GM13976 (cell line): ENCODE data around the gene STEAP2.

Experiments used
- DNase-seq: peaks from one replicate; pipeline ENCODE4 v3.0.0; 2012; ENCODE audit warnings: low spot score
- in situ Hi-C: fragments of 300-500 bp; cut with MboI; formaldehyde crosslinking; loops from one replicate; pipeline ENCODE4 v1.12.0; 2022; ENCODE audit warnings: low sequenced_read_pairs, mixed read lengths, inconsistent platforms; ENCODE audit not compliant: unreplicated experiment
- TF ChIP-seq, protein P1 (sequence below): IDR thresholded peaks from 2 replicates; pipeline ENCODE4 v1.5.1; 2012; ENCODE audit warnings: borderline replicate concordance, mild to moderate bottlenecking; ENCODE audit not compliant: insufficient read depth; ENCODE audit errors: extremely low read depth, missing control alignments, control extremely low read depth

STEAP2 gene

GRCh38 chr7:90211391-90212148, at the start of gene STEAP2:
Gene STEAP2 (plus strand): TSS chr7:90211740. CDS start chr7:90225083, 13,343 bp downstream.
- TF ChIP-seq, protein P1, sequence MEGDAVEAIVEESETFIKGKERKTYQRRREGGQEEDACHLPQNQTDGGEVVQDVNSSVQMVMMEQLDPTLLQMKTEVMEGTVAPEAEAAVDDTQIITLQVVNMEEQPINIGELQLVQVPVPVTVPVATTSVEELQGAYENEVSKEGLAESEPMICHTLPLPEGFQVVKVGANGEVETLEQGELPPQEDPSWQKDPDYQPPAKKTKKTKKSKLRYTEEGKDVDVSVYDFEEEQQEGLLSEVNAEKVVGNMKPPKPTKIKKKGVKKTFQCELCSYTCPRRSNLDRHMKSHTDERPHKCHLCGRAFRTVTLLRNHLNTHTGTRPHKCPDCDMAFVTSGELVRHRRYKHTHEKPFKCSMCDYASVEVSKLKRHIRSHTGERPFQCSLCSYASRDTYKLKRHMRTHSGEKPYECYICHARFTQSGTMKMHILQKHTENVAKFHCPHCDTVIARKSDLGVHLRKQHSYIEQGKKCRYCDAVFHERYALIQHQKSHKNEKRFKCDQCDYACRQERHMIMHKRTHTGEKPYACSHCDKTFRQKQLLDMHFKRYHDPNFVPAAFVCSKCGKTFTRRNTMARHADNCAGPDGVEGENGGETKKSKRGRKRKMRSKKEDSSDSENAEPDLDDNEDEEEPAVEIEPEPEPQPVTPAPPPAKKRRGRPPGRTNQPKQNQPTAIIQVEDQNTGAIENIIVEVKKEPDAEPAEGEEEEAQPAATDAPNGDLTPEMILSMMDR: peak; percentile 21
- in situ Hi-C loops: no loop called here
- peak; percentile 72 for DNase-seq

DNA sequence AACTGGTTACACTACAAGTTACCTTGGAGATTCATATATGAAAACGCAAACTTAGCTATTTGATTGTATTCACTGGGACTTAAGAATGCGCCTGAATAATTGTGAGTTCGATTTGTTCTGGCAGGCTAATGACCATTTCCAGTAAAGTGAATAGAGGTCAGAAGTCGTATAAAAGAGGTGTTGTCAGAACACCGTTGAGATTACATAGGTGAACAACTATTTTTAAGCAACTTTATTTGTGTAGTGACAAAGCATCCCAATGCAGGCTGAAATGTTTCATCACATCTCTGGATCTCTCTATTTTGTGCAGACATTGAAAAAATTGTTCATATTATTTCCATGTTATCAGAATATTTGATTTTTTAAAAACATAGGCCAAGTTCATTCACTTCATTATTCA, 48.0 kb upstream of the STEAP2 start:
- TF ChIP-seq, protein P1: no peak
- DNase-seq: no peak
- in situ Hi-C loops: loop anchor here (10.0 kb wide), 2 partner anchors 81 to 261 kb away; partner anchors contain the start of gene CFAP69

- in situ Hi-C loops: loop anchor here (10.0 kb wide), 2 partner anchors 79 to 259 kb away; partner anchors contain the start of gene CFAP69
- TF ChIP-seq, protein P1: no peak
- DNase-seq: no peak
Measured at GRCh38 chr7:90165724-90166123, 45.8 kb upstream of the STEAP2 start.

- no peak for DNase-seq
- TF ChIP-seq, protein P1: no peak
- in situ Hi-C loops: loop anchor here (10.0 kb wide), 2 partner anchors 79 to 259 kb away; partner anchors contain the start of gene CFAP69
Measured at GRCh38 chr7:90166153-90166552, 45.4 kb upstream of the STEAP2 start.

DNA sequence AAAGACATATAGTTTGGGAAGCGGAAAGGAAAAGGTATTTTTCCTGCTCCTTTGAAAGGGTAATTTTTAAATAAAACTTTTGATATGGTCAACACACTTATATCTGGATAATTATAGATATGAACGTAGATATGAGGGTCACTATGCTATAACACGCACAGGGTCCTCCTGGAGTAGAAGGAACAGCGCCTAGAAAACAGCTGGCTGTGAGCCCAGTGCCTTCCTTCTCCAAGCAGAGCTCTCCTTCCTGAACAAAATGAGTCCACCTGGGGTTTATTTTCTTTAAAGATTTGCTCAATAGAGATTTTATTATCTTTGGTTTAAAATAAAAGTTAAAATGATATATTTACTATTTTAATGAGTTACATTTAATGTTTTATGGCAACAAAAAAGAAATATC, 44.2 kb upstream of the STEAP2 start:
- TF ChIP-seq, protein P1: no peak
- DNase-seq: no peak
- in situ Hi-C loops: loop anchor here (10.0 kb wide), 2 partner anchors 77 to 257 kb away; partner anchors contain the start of gene CFAP69

DNA sequence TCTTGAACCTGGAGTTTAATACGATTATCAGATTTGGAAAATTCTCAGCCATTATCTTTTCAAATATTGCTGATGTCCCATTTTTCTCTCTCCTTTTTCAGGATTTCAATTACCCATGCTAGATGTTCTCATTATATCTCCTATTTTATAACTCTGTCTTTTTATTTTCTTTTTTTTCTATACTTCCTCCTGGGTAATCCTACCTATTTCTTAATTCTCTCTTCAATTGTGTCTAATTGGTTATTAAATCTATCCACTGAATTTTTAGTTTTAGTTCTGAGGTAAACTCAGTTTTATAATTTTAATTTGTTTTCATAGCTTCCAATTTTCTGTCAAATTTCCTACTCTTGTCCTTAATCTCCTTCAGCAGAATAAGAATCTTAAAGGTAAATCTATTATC, 41.6 kb upstream of the STEAP2 start:
- DNase-seq: no peak
- TF ChIP-seq, protein P1: no peak
- in situ Hi-C loops: loop anchor here (10.0 kb wide), 2 partner anchors 75 to 255 kb away; partner anchors contain the start of gene CFAP69
